ENCODE data around the gene SLC16A10.

SLC16A10 gene

GRCh38 chr6:111121789-111122350 lies 34.6 kb downstream of the SLC16A10 start:
- Histone ChIP-seq H3K27ac (ENCODE audit: low read depth, low read length, poor library complexity, severe bottlenecking) (no peak overlapping the region), H3K27me3 (ENCODE audit: insufficient read depth, low read length) (no peaks in the 10 kb centered on the region), H3K79me2 (ENCODE audit: insufficient read depth, low read length) (no peaks in the 10 kb centered on the region), H3F3A (ENCODE audit: insufficient read depth, low read length) (no peaks in the 10 kb centered on the region), H3K9me3 (ENCODE audit: low read length) (no peaks in the 10 kb centered on the region), H3K4me2 (ENCODE audit: low read length) (no peak overlapping the region), H4K20me1 (ENCODE audit: insufficient read depth, low read length) (no peaks in the 10 kb centered on the region; the same call in 1 of the 2 replicates), H3K9ac (ENCODE audit: low read length) (no peak overlapping the region), H3K36me3 (ENCODE audit: insufficient read depth, low read length) (no peaks in the 10 kb centered on the region), H3K4me3 (ENCODE audit: low read depth, low read length, poor library complexity, severe bottlenecking) (no peak overlapping the region), H3K9me2 (ENCODE audit: low read depth, low read length) (no peaks in the 10 kb centered on the region), H2AFZ (ENCODE audit: low read length) (no peak overlapping the region), H3K4me1 (ENCODE audit: insufficient read depth, low read length, severe bottlenecking) (no peaks in the 10 kb centered on the region)
- TF ChIP-seq EZH2 (IDR thresholded peaks at IDR 0.05; ENCODE audit: borderline replicate concordance, low read length) (no peak), CTCF (IDR thresholded peaks at IDR 0.05; ENCODE audit: low read length) (no peak)

- no peak overlapping the region for H3K27ac ChIP-seq (ENCODE audit: low read depth, low read length, poor library complexity, severe bottlenecking)
- no peak overlapping the region for H2AFZ ChIP-seq (ENCODE audit: low read length)
- H3K4me1 ChIP-seq (ENCODE audit: insufficient read depth, low read length, severe bottlenecking), result no peaks in the 10 kb centered on the region
- H3K36me3 ChIP-seq (ENCODE audit: insufficient read depth, low read length), result no peaks in the 10 kb centered on the region
- H4K20me1 ChIP-seq (ENCODE audit: insufficient read depth, low read length), result no peaks in the 10 kb centered on the region; the same call in 1 of the 2 replicates
- no peak overlapping the region for H3K4me2 ChIP-seq (ENCODE audit: low read length)
- no peaks in the 10 kb centered on the region for H3F3A ChIP-seq (ENCODE audit: insufficient read depth, low read length)
- H3K9me3 ChIP-seq (ENCODE audit: low read length), result no peaks in the 10 kb centered on the region
- no peak overlapping the region for H3K9ac ChIP-seq (ENCODE audit: low read length)
- TF ChIP-seq EZH2 (IDR thresholded peaks at IDR 0.05; ENCODE audit: borderline replicate concordance, low read length), result no peak
- no peak for TF ChIP-seq CTCF (IDR thresholded peaks at IDR 0.05; ENCODE audit: low read length)
- no peaks in the 10 kb centered on the region for H3K9me2 ChIP-seq (ENCODE audit: low read depth, low read length)
- no peaks in the 10 kb centered on the region for H3K79me2 ChIP-seq (ENCODE audit: insufficient read depth, low read length)
- no peak overlapping the region for H3K4me3 ChIP-seq (ENCODE audit: low read depth, low read length, poor library complexity, severe bottlenecking)
- H3K27me3 ChIP-seq (ENCODE audit: insufficient read depth, low read length), result no peaks in the 10 kb centered on the region
These were observed 35.4 kb downstream of the SLC16A10 start for GRCh38 chr6:111122458-111123286.

DNA sequence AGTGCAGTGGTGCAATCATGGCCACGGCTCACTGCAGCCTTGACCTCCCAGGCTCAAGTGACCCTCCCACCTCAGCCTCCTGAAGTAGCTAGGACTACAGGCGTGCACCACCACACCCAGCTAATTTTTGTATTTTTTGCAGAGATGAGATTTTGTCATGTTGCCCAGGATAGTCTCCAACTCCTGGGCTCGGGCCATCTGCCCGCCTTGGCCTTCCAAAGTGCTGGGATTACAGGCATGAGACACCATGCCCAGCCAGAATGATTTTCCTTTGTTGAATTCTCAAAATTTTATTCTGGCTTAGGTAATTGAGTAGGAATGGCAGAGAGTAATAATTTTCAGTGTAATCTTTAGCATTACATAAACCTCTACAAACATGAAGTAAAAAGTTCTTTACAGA lies 37.1 kb downstream of the SLC16A10 start:
- no peak overlapping the region for H3K27ac ChIP-seq (ENCODE audit: low read depth, low read length, poor library complexity, severe bottlenecking)
- H3K79me2 ChIP-seq (ENCODE audit: insufficient read depth, low read length), result no peaks in the 10 kb centered on the region
- TF ChIP-seq EZH2 (IDR thresholded peaks at IDR 0.05; ENCODE audit: borderline replicate concordance, low read length) (no peak), CTCF (IDR thresholded peaks at IDR 0.05; ENCODE audit: low read length) (no peak)
- no peak overlapping the region for H3K4me2 ChIP-seq (ENCODE audit: low read length)
- no peak overlapping the region for H2AFZ ChIP-seq (ENCODE audit: low read length)
- H3K36me3 ChIP-seq (ENCODE audit: insufficient read depth, low read length), result no peaks in the 10 kb centered on the region
- H4K20me1 ChIP-seq (ENCODE audit: insufficient read depth, low read length), result no peaks in the 10 kb centered on the region; the same call in 1 of the 2 replicates
- no peaks in the 10 kb centered on the region for H3F3A ChIP-seq (ENCODE audit: insufficient read depth, low read length)
- no peaks in the 10 kb centered on the region for H3K27me3 ChIP-seq (ENCODE audit: insufficient read depth, low read length)
- no peaks in the 10 kb centered on the region for H3K9me2 ChIP-seq (ENCODE audit: low read depth, low read length)
- no peak overlapping the region for H3K9ac ChIP-seq (ENCODE audit: low read length)
- H3K4me1 ChIP-seq (ENCODE audit: insufficient read depth, low read length, severe bottlenecking), result no peaks in the 10 kb centered on the region
- no peaks in the 10 kb centered on the region for H3K9me3 ChIP-seq (ENCODE audit: low read length)
- no peak overlapping the region for H3K4me3 ChIP-seq (ENCODE audit: low read depth, low read length, poor library complexity, severe bottlenecking)
